K562 (cell line): ENCODE measurements around the gene TMEM81.

Experiments used
- MAZ ChIP-seq, 2 experiments: fragments of 450-650 bp in 1 of 2; sonication (generic) in 1 of 2; formaldehyde crosslinking; IDR thresholded peaks in 1 of 2; conservative IDR thresholded peaks in 1 of 2; 2 replicates each; pipeline versions ENCODE4 v1.4.0 to v1.5.0; 2020; ENCODE audit warnings: mild to moderate bottlenecking in 1 of 2, missing genetic modification reagents in 1 of 2
- ZNF3 ChIP-seq: fragments of 250-450 bp; sonication (Bioruptor Pico); IDR thresholded peaks from 2 replicates; pipeline ENCODE4 v1.5.0; 2021; ENCODE audit warnings: mild to moderate bottlenecking, moderate library complexity

GRCh38 chr1:205122489-205122882 is 38.2 kb upstream of the TMEM81 start:
- TF ChIP-seq MAZ (CRISPR knock-in tag; conservative IDR thresholded peaks at IDR 0.05 in 1 of 2, IDR thresholded peaks at IDR 0.05 in 1 of 2) (peak in 1 of 2 experiments; percentile 8; a peak in 2 of 4 replicates), ZNF3 (CRISPR knock-in tag) (no peak)
